Left lobe of liver (tissue), 2 donors: ENCODE results near the gene RBL1. TPM values are rescaled to one million over a fixed set of nuclear protein-coding genes. Genes with fewer than 3 reads are reported as not detected.

Experiments used
- ATAC-seq: fragments of 200-7000 bp; cut with Tn5 transposase; one replicate; pipeline ENCODE4 v1.9.1; 2020; ENCODE audit warnings: mild to moderate bottlenecking, moderate library complexity
- DNase-seq: peaks from one replicate; pipeline ENCODE4 v3.0.0-alpha.2; 2020; ENCODE audit warnings: low spot score
- total RNA-seq: library from RNA; stranded (reverse); gene quantifications from one replicate; pipeline ENCODE4 v1.2.1, GENCODE V29; 2021
- donor health status: DM: no; HTN: no; CAD: no; lungs with moderate emphysema.
- donor health status: DM: no; HTN: yes; CAD: no.

The RBL1 gene
- total RNA-seq, 1 donor from 2014 or later, result 2.2 TPM

DNA sequence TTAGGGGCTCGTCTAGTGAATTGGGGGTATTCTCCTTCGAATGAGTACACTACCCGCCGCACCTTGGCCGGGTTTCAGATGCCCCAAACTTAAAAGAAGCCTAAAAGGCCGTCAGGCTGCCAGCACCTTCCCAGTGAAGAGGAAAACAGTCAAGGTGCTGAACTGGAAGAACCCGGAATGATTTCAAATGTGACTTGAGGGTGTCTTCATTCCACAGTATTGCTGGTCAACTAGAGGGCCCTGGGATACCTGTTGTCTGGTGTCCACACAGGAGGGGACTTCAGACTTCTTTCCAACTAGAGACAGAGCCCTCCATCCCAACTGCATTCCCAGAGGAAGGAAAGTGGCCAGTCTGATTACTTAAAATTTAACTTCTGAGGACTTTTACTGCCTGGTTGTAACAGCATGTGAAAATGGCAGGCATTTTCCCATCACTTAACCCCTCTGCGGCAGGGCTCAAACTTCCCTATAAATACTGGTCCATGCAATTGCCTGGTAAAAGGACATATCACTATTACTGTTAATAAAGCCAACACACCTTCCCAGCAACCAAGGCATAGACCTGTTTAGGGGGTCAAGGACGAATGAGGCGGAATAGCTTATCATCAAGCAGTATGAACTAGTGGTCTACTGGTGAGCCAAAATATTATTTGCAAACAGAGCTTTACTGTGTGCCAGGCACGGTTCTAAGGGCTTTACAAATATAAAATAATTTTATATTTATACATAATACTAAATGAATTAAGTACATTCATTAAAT is 143.6 kb downstream of the RBL1 start:
- no peak for DNase-seq
- ATAC-seq, result no peak

DNA sequence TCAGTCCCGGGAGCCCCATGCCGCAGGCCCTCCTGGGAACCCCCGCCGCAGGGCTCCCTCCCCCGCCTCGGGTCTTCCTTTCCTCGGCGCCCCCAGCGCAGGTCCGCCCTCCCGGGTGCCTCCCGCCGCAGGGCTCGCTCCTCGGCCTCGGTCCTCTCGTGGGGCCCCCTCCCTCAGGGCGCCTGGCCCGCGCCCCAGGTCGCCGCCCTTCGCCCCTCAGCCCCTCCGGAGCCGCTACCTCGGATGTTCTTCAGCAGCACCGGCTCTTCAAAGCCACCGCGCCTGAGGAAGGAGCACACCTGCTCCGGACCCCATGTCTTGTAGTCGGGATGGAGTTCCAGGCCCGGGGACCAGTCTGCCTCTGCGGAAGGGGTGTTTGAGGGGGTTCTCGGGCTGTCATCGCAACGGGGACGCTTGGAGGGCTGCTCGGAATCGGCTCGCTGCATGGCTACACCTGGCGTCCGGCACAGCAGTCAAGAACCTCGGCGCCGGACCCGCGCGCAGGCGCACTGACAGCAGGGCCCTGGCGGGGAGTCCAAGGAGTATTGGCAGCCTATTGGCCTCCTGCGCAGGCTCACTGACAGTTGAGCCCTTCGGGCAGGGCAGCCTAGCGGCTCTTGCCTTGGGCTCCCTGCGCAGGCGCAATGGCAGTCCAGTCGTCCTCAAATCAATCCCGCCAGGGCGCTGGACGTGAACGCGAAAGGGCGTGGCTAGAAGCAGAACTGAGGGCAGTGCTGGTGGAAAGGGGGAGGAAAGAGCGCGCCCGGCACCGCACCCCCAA is 144.4 kb downstream of the RBL1 start, which contains the start of gene SAMHD1:
SAMHD1 (minus strand) TSS at position 511 of the 781 bp plus-strand sequence; CDS start at position 446, 65 bp downstream.
- DNase-seq (peak; percentile 99), ATAC-seq (peak; percentile 79)

DNA sequence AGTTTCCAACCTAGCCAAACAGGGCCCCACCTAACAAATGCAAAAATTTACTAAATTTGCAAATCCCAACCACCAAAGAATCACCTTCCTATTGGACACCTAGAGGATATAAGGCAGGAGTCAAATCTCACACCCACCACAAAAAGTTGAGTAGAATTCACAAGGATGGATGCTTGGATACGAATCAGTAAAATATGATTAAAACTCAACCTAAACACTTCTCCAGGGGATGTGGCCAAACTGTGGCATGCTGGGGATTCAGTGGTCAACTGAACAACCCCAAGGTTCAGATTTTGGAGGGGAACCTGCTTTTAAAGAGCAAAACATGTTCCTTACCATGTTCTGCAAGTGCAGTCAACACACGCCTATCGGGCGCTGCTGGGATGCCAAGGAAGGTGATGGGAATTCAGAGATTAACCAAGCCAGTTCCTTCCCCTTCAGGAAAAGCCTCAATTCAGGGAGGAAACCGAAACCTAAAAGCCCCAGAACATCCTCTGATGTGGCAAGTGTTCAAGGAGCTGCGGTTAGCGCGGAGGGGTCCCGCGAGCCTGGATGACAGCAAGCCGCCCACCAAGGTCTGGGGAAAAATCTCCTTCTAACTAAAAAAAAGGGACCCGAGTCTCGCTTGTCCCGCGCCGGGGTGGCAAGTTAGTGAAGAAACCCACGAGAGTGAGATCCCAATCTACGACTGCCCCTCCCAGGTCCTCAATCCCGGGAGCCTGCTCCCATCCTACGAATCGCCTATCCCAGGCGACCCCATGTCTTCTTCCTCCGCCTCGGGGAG is 145.2 kb downstream of the RBL1 start:
- DNase-seq, result no peak
- ATAC-seq, result peak; percentile 1

Other genes with a start within 250 kb of the RBL1 start
- gene TLDC2, start 219.9 kb downstream of the RBL1 start, total RNA-seq, result not detected
- gene SAMHD1, start 144.3 kb downstream of the RBL1 start, total RNA-seq, result 22.5 TPM
- gene RPN2, start 83.3 kb upstream of the RBL1 start, total RNA-seq, result 128 TPM
- 4.7 TPM for gene MROH8, start 83.6 kb upstream of the RBL1 start, total RNA-seq
- gene GHRH, start 165.8 kb upstream of the RBL1 start, total RNA-seq, result not detected
- 12.3 TPM for gene MANBAL, start 193.7 kb upstream of the RBL1 start, total RNA-seq